Uterus (tissue), 4 donors: ENCODE measurements around the gene SRBD1. TPM values are rescaled to one million over a fixed set of nuclear protein-coding genes. Genes with fewer than 3 reads are reported as not detected.

Experiments
- DNase-seq, 2 donors: peaks; one replicate each; pipeline ENCODE4 v3.0.0-alpha.2; 2019 to 2020
- H3K27ac ChIP-seq, 2 donors: fragments of 200-600 bp; sonication (generic); 1 replicate in 1 of 2; 2 replicates in 1 of 2; pipeline ENCODE4 v1.5.1; 2016 to 2018
- H3K27me3 ChIP-seq, 2 donors: fragments of 200-600 bp; sonication (generic); one replicate each; pipeline ENCODE4 v1.5.1; 2018 to 2019; ENCODE audit warnings: control low read depth in 1 of 2
- H3K36me3 ChIP-seq, 2 donors: fragments of 200-600 bp; sonication (generic); one replicate each; pipeline ENCODE4 v1.5.1; 2019; ENCODE audit warnings: control low read depth in 1 of 2
- H3K4me1 ChIP-seq, 2 donors: fragments of 200-600 bp; sonication (generic); one replicate each; pipeline ENCODE4 v1.5.1; 2018 to 2019; ENCODE audit warnings: control low read depth in 1 of 2
- H3K4me3 ChIP-seq, 2 donors: fragments of 200-600 bp; sonication (generic); 1 replicate in 1 of 2; 2 replicates in 1 of 2; pipeline ENCODE4 v1.5.1; 2018 to 2019; ENCODE audit warnings: mild to moderate bottlenecking in 1 of 2
- H3K9me3 ChIP-seq, 2 donors: fragments of 200-600 bp; sonication (generic); one replicate each; pipeline ENCODE4 v1.5.1; 2019; ENCODE audit warnings: control low read depth in 1 of 2
- CTCF ChIP-seq, 4 experiments: fragments of 200-600 bp in 2 of 4; fragments of 450-650 bp in 2 of 4; sonication (generic) in 2 of 4; IDR thresholded peaks; one replicate each; pipeline ENCODE4 v1.5.1; 2016 to 2019; ENCODE audit warnings: antibody characterized with exemption in 4 of 4, mild to moderate bottlenecking in 2 of 4, moderate library complexity in 1 of 4
- POLR2A ChIP-seq, 2 donors: fragments of 450-650 bp; IDR thresholded peaks; one replicate each; pipeline ENCODE4 v1.6.1; 2016; ENCODE audit warnings: antibody characterized with exemption in 2 of 2, mild to moderate bottlenecking in 1 of 2, moderate library complexity in 1 of 2
- intact Hi-C: fragments of 100-400 bp; cut with DNase I; formaldehyde crosslinking; loops from one replicate; pipeline ENCODE4 v1.15.1; 2023; ENCODE audit warnings: low total_unique reads
- total RNA-seq, 4 donors: library from RNA; depleted of rRNA in 3 of 4; stranded (reverse); fragments of >200 nt in 3 of 4; gene quantifications; one replicate each; pipeline versions ENCODE4 v1.1.0 to v1.2.4, GENCODE V29; 2014 to 2023
- donor health status: DM: yes; HTN: yes; CAD: no.

The SRBD1 gene
- total RNA-seq, 4 donors from 2014 or later: 13.1 to 65.8 (median 34.0) TPM

GRCh38 chr2:45450634-45451033 is 160.4 kb downstream of the SRBD1 start:
- TF ChIP-seq POLR2A (IDR thresholded peaks at IDR 0.05) (no peak), CTCF (IDR thresholded peaks at IDR 0.05) (no peak)
- Histone ChIP-seq H3K27me3 (no peaks in the 10 kb centered on the region), H3K9me3 (no peaks in the 10 kb centered on the region), H3K36me3 (no peaks in the 10 kb centered on the region), H3K4me3 (no peak overlapping the region), H3K4me1 (peaks cover 0 to 4% of the 10 kb centered on the region in 2 donors), H3K27ac (no peak overlapping the region)
- intact Hi-C loops: no loop called here
- DNase-seq: no peak

- Histone ChIP-seq H3K36me3 (no peaks in the 10 kb centered on the region), H3K9me3 (no peaks in the 10 kb centered on the region), H3K4me3 (no peak overlapping the region), H3K4me1 (peaks cover 0 to 4% of the 10 kb centered on the region in 2 donors), H3K27me3 (no peaks in the 10 kb centered on the region), H3K27ac (no peak overlapping the region)
- no peak for DNase-seq
- TF ChIP-seq CTCF (IDR thresholded peaks at IDR 0.05) (no peak), POLR2A (IDR thresholded peaks at IDR 0.05) (no peak)
- intact Hi-C loops: no loop called here
These were observed 162.8 kb downstream of the SRBD1 start for GRCh38 chr2:45448217-45448616.

GRCh38 chr2:45446016-45446415 is 165.1 kb downstream of the SRBD1 start:
- intact Hi-C loops: no loop called here
- H3K27me3 ChIP-seq: no peaks in the 10 kb centered on the region
- TF ChIP-seq CTCF (IDR thresholded peaks at IDR 0.05) (no peak), POLR2A (IDR thresholded peaks at IDR 0.05) (no peak)

GRCh38 chr2:45445037-45445436 is 166.0 kb downstream of the SRBD1 start:
- intact Hi-C loops: no loop called here
- no peaks in the 10 kb centered on the region for H3K27me3 ChIP-seq

More at GRCh38 chr2:45446016-45446415, 165.1 kb downstream of the SRBD1 start:
- no peaks in the 10 kb centered on the region for H3K36me3 ChIP-seq
- no peak overlapping the region for H3K27ac ChIP-seq
- H3K4me1 ChIP-seq: no peaks in the 10 kb centered on the region
- no peak overlapping the region for H3K4me3 ChIP-seq
- H3K9me3 ChIP-seq: no peaks in the 10 kb centered on the region
- DNase-seq: no peak

GRCh38 chr2:45443012-45443411 is 168.1 kb downstream of the SRBD1 start:
- H3K4me1 ChIP-seq: no peaks in the 10 kb centered on the region
- no peak overlapping the region for H3K4me3 ChIP-seq
- H3K27me3 ChIP-seq: no peaks in the 10 kb centered on the region
- no peak for DNase-seq
- intact Hi-C loops: no loop called here
- no peaks in the 10 kb centered on the region for H3K36me3 ChIP-seq
- peak overlapping the region in 1 of 2 donors; percentile 1 for H3K27ac ChIP-seq
- TF ChIP-seq POLR2A (IDR thresholded peaks at IDR 0.05) (no peak), CTCF (IDR thresholded peaks at IDR 0.05) (no peak)
- no peaks in the 10 kb centered on the region for H3K9me3 ChIP-seq

More at GRCh38 chr2:45445037-45445436, 166.0 kb downstream of the SRBD1 start:
- H3K9me3 ChIP-seq: no peaks in the 10 kb centered on the region
- H3K36me3 ChIP-seq: no peaks in the 10 kb centered on the region
- no peak overlapping the region for H3K27ac ChIP-seq
- DNase-seq: no peak
- no peaks in the 10 kb centered on the region for H3K4me1 ChIP-seq
- H3K4me3 ChIP-seq: no peak overlapping the region
- TF ChIP-seq CTCF (IDR thresholded peaks at IDR 0.05): no peak
- no peak for TF ChIP-seq POLR2A (IDR thresholded peaks at IDR 0.05)
